Endothelial cell of umbilical vein (primary cell): ENCODE measurements around the gene GNAI1. TPM values are rescaled to one million over a fixed set of nuclear protein-coding genes. Genes with fewer than 3 reads are reported as not detected.

Source experiments
- BruUV-seq: library from RNA; stranded (reverse); fragments of 400-500 nt; replicated peaks from 2 replicates; lab custom pipeline; 2021; lab: Mats Ljungman, UMichigan
- CTCF ChIA-PET: fragments of 300-600, 350-600 bp; sonication (Branson Sonifier 250); formaldehyde crosslinking; loops from one replicate; lab custom pipeline; 2021; ENCODE audit warnings: antibody characterized with exemption, inconsistent platforms; lab: Charles Lee
- POLR2A ChIA-PET: fragments of 300-600, 350-600 bp; sonication (Branson Sonifier 250); formaldehyde crosslinking; loops from one replicate; lab custom pipeline; 2021; ENCODE audit warnings: antibody characterized with exemption, inconsistent platforms; lab: Charles Lee
- DNase-seq: peaks from one replicate; pipeline ENCODE4 v3.0.0-alpha.2; 2011; ENCODE audit warnings: low read depth, low spot score
- FAIRE-seq: peaks from 2 replicates; lab custom pipeline; 2011; peaks lifted over from hg19 to GRCh38; lab: Jason Lieb, UNC
- H2AFZ ChIP-seq: 2 replicates; pipeline ENCODE4 v1.6.0; 2012; ENCODE audit warnings: low read depth, low read length, control low read depth, inconsistent platforms
- H3K27ac ChIP-seq: 2 replicates; pipeline ENCODE4 v1.5.1; 2011; ENCODE audit warnings: low read depth, mild to moderate bottlenecking, control low read depth, low read length, moderate library complexity; ENCODE audit not compliant: insufficient read depth
- H3K27me3 ChIP-seq, 2 experiments: 2 replicates each; pipeline versions ENCODE4 v1.6.0 to v1.6.1; 2011; ENCODE audit warnings: low read length in 2 of 2, mixed read lengths in 1 of 2; ENCODE audit not compliant: control insufficient read depth in 2 of 2, insufficient read depth in 2 of 2
- H3K36me3 ChIP-seq, 2 experiments: 2 replicates in 1 of 2; 3 replicates in 1 of 2; pipeline ENCODE4 v1.5.1; 2011; ENCODE audit warnings: low read length in 2 of 2, mild to moderate bottlenecking in 1 of 2, moderate library complexity in 1 of 2; ENCODE audit not compliant: control insufficient read depth in 2 of 2, insufficient read depth in 2 of 2; ENCODE audit errors: extremely low read depth in 1 of 2
- H3K4me1 ChIP-seq: 3 replicates; pipeline ENCODE4 v1.5.1; 2011; ENCODE audit warnings: mild to moderate bottlenecking, low read length; ENCODE audit not compliant: control insufficient read depth, insufficient read depth; ENCODE audit errors: extremely low read depth
- H3K4me2 ChIP-seq: 2 replicates; pipeline ENCODE4 v1.6.1; 2011; ENCODE audit warnings: low read length, control low read depth, mixed read lengths; ENCODE audit not compliant: insufficient read depth
- H3K4me3 ChIP-seq, 3 experiments: fragments of 200-600 bp in 1 of 3; sonication (generic), shearing (Covaris generic) in 1 of 3; replicated peaks in 1 of 3; 2 replicates each; pipeline ENCODE4 v1.5.1; 2011 to 2016; ENCODE audit warnings: control low read depth in 3 of 3, low read length in 3 of 3, mild to moderate bottlenecking in 2 of 3, inconsistent platforms in 1 of 3, low read depth in 1 of 3, moderate library complexity in 1 of 3; ENCODE audit not compliant: insufficient read depth in 1 of 3
- H3K79me2 ChIP-seq: 2 replicates; pipeline ENCODE4 v1.6.0; 2012; ENCODE audit warnings: low read length, inconsistent platforms; ENCODE audit not compliant: control insufficient read depth, insufficient read depth
- H3K9ac ChIP-seq: replicated peaks from 2 replicates; pipeline ENCODE3; 2011; ENCODE audit warnings: low read length, control low read depth; ENCODE audit not compliant: insufficient read depth; ENCODE audit errors: extremely low read depth
- H3K9me1 ChIP-seq: replicated peaks from 3 replicates; pipeline ENCODE4 v1.6.0; 2011; ENCODE audit warnings: mild to moderate bottlenecking, low read length; ENCODE audit not compliant: control insufficient read depth, insufficient read depth; ENCODE audit errors: extremely low read depth
- H3K9me3 ChIP-seq: replicated peaks from 2 replicates; pipeline ENCODE4 v1.5.1; 2012; ENCODE audit warnings: low read length, inconsistent platforms; ENCODE audit not compliant: control insufficient read depth, insufficient read depth
- H4K20me1 ChIP-seq: replicated peaks from 2 replicates; pipeline ENCODE3; 2011; ENCODE audit warnings: mild to moderate bottlenecking, low read length; ENCODE audit not compliant: control insufficient read depth, insufficient read depth; ENCODE audit errors: extremely low read depth
- CTCF ChIP-seq, 2 donors: IDR thresholded peaks; 1 replicate in 1 of 2; 2 replicates in 1 of 2; pipeline ENCODE4 v1.5.1; 2011; ENCODE audit warnings: low read length in 2 of 2, mild to moderate bottlenecking in 2 of 2, moderate library complexity in 2 of 2, control low read depth in 1 of 2, inconsistent platforms in 1 of 2, low read depth in 1 of 2; ENCODE audit not compliant: insufficient read depth in 1 of 2; ENCODE audit errors: extremely low read depth in 1 of 2
- EZH2 ChIP-seq: IDR thresholded peaks from 2 replicates; pipeline ENCODE4 v1.6.1; 2012; ENCODE audit warnings: borderline replicate concordance, low read depth, mild to moderate bottlenecking, moderate library complexity, low read length, inconsistent platforms; ENCODE audit not compliant: severe bottlenecking
- FOS ChIP-seq: IDR thresholded peaks from 2 replicates; pipeline ENCODE4 v1.6.1; 2011; ENCODE audit warnings: mild to moderate bottlenecking, low read length, moderate library complexity, borderline replicate concordance; ENCODE audit not compliant: insufficient read depth
- GATA2 ChIP-seq: IDR thresholded peaks from 2 replicates; pipeline ENCODE4 v1.7.0; 2011; ENCODE audit warnings: low read depth, mild to moderate bottlenecking, moderate library complexity, mixed read lengths, low read length; ENCODE audit not compliant: insufficient read length, insufficient read depth
- JUN ChIP-seq: IDR thresholded peaks from 2 replicates; pipeline ENCODE4 v1.6.1; 2011; ENCODE audit warnings: borderline replicate concordance, low read depth; ENCODE audit not compliant: insufficient read length, insufficient read depth
- MAX ChIP-seq: IDR thresholded peaks from 2 replicates; pipeline ENCODE4 v1.6.1; 2011; ENCODE audit not compliant: insufficient read depth, insufficient read length
- MYC ChIP-seq: IDR thresholded peaks from one replicate; pipeline ENCODE4 v1.6.1; 2011; ENCODE audit warnings: mild to moderate bottlenecking, low read depth, low read length
- POLR2A ChIP-seq: IDR thresholded peaks from 2 replicates; pipeline ENCODE4 v1.6.1; 2012; ENCODE audit warnings: low read depth, mild to moderate bottlenecking, control low read depth, low read length
- POLR2AphosphoS5 ChIP-seq: IDR thresholded peaks from 2 replicates; pipeline ENCODE4 v1.6.1; 2012; ENCODE audit warnings: low read depth, mild to moderate bottlenecking, control low read depth, low read length, moderate library complexity; ENCODE audit not compliant: insufficient read depth
- dilution Hi-C: fragments of 300-500 bp; cut with MboI; formaldehyde crosslinking; loops from one replicate; pipeline ENCODE4 v1.15.0; 2019; ENCODE audit warnings: low sequenced_read_pairs; ENCODE audit not compliant: extremely low pct_ligation_motif_present
- intact Hi-C: fragments of 100-400 bp; cut with micrococcal nuclease; formaldehyde crosslinking; loops from one replicate; pipeline ENCODE4 v1.10.0; 2022
- polyA plus RNA-seq, 4 experiments: library from polyadenylated mRNA; depleted of rRNA in 3 of 4; stranded (reverse) in 3 of 4; unstranded in 1 of 4; fragments of >200 nt; gene quantifications; 2 replicates each; pipeline versions ENCODE4 v1.2.1 to v1.2.3, GENCODE V29; 2011 to 2012; ENCODE audit warnings: missing spikeins in 1 of 4
- total RNA-seq: library from RNA; stranded (reverse); gene quantifications from 2 replicates; pipeline ENCODE4 v1.2.3, GENCODE V29; 2021

Gene GNAI1
- total and polyA plus RNA-seq, 2 donors (not counting 3 experiments of a cell fraction or from before 2014, with no cell fraction given), result 7.5 to 15.0 TPM

GRCh38 chr7:80187279-80187678, 52.6 kb downstream of the GNAI1 start:
- Histone ChIP-seq H4K20me1 (no peaks in the 10 kb centered on the region), H3K9me1 (no peaks in the 10 kb centered on the region), H3K9me3 (no peaks in the 10 kb centered on the region), H3K4me1 (no peaks in the 10 kb centered on the region), H3K79me2 (peaks cover 2% of the 10 kb centered on the region), H3K4me3 (no peak overlapping the region), H3K4me2 (no peak overlapping the region), H3K9ac (no peak overlapping the region), H3K27me3 (no peaks in the 10 kb centered on the region), H3K36me3 (no peaks in the 10 kb centered on the region), H3K27ac (no peak overlapping the region), H2AFZ (no peak overlapping the region)
- dilution Hi-C loops, result no loop called here
- DNase-seq (no peak), FAIRE-seq (no peak)
- intact Hi-C loops, result no loop called here
- TF ChIP-seq EZH2 (no peak), JUN (no peak), POLR2A (no peak), MAX (no peak), FOS (no peak), GATA2 (no peak), MYC (no peak), POLR2AphosphoS5 (no peak), CTCF (IDR thresholded peaks at IDR 0.05; ENCODE audit: extremely low read depth in 1 of 2, insufficient read depth in 1 of 2, low read depth in 1 of 2, low read length in 2 of 2) (no peak)
- CTCF ChIA-PET, result interaction anchor here (1.9 kb wide), 1 partner anchor 9 kb away, joined by 8 read pairs; no protein-coding TSS in a partner anchor
- BruUV-seq, result no TSS peak
- POLR2A ChIA-PET, result no interaction called here
